Thyroid gland (tissue), 4 donors: ENCODE results near the gene ACSL6.

Experiments used
- CTCF ChIP-seq, 6 experiments: fragments of 200-600 bp in 3 of 6; fragments of 450-650 bp in 3 of 6; sonication (generic) in 3 of 6; IDR thresholded peaks; one replicate each; pipeline ENCODE4 v1.5.1; 2016 to 2019; ENCODE audit warnings: antibody characterized with exemption in 6 of 6, mild to moderate bottlenecking in 2 of 6, inconsistent platforms in 1 of 6, moderate library complexity in 1 of 6
- POLR2A ChIP-seq, 2 donors: fragments of 450-650 bp; IDR thresholded peaks; one replicate each; pipeline ENCODE4 v1.6.1; 2017; ENCODE audit warnings: antibody characterized with exemption in 2 of 2, mild to moderate bottlenecking in 2 of 2, moderate library complexity in 1 of 2

GRCh38 chr5:132003170-132003744 is 8.2 kb downstream of the ACSL6 start:
- TF ChIP-seq CTCF (IDR thresholded peaks at IDR 0.05) (no peak), POLR2A (IDR thresholded peaks at IDR 0.05) (no peak)
